ENCODE data around the gene RTN3. TPM values are rescaled to one million over a fixed set of nuclear protein-coding genes. Genes with fewer than 3 reads are reported as not detected.
"Not testable (repeated sequence)": the region's sequence is repeated elsewhere in the genome, so short reads cannot be mapped to it uniquely, and the experiment has no call there.

RTN3 gene
- total RNA-seq: 10 to 100 TPM; 48.9 to 67.7 TPM

GRCh38 chr11:63681321-63682065 is at the start of gene RTN3:
RTN3 (plus strand) TSS chr11:63681500; CDS start chr11:63681637, 137 bp downstream.
- Mint-ChIP-seq H3K9me3 (no peaks in the 10 kb centered on the region), H3K27ac (peak within 1 kb of the TSS; percentile 73 to 93), H3K36me3 (peaks cover 5 to 6% of the 10 kb centered on the region in 2 donors)
- ATAC-seq: peak; percentile 91 to 92
- peak; percentile 98 to 100 for DNase-seq (ENCODE audit: low spot score in 2 of 2)

- Mint-ChIP-seq H3K27ac (no peak overlapping the region), H3K36me3 (peaks cover 0 to 14% of the 10 kb centered on the region in 2 donors), H3K9me3 (no peaks in the 10 kb centered on the region)
- ATAC-seq (peak; percentile 55 to 64), DNase-seq (ENCODE audit: low spot score in 2 of 2) (peak in 1 of 2 donors; percentile 59)
These were observed 45.4 kb upstream of the RTN3 start for GRCh38 chr11:63635762-63636465.

GRCh38 chr11:63638436-63638835 is 42.9 kb upstream of the RTN3 start:
- not testable (repeated sequence) for H3K9me3 Mint-ChIP-seq; H3K27ac Mint-ChIP-seq; H3K36me3 Mint-ChIP-seq; ATAC-seq; DNase-seq (ENCODE audit: low spot score in 2 of 2)

GRCh38 chr11:63639199-63639832 is 42.0 kb upstream of the RTN3 start:
- DNase-seq (ENCODE audit: low spot score in 2 of 2) (no peak), ATAC-seq (no peak)
- no peaks in the 10 kb centered on the region for H3K9me3 Mint-ChIP-seq
- peaks cover 0 to 6% of the 10 kb centered on the region in 2 donors for H3K36me3 Mint-ChIP-seq
- no peak overlapping the region for H3K27ac Mint-ChIP-seq

GRCh38 chr11:63641727-63642126 is 39.6 kb upstream of the RTN3 start:
- Mint-ChIP-seq H3K36me3 (no peaks in the 10 kb centered on the region), H3K9me3 (no peaks in the 10 kb centered on the region), H3K27ac (no peak overlapping the region)
- DNase-seq (ENCODE audit: low spot score in 2 of 2) (no peak), ATAC-seq (no peak)

- H3K9me3 Mint-ChIP-seq: no peaks in the 10 kb centered on the region
- no peak overlapping the region for H3K27ac Mint-ChIP-seq
- DNase-seq (ENCODE audit: low spot score in 2 of 2): no peak
- ATAC-seq: no peak
- H3K36me3 Mint-ChIP-seq: no peaks in the 10 kb centered on the region
These were observed 38.1 kb upstream of the RTN3 start for GRCh38 chr11:63643205-63643604.

GRCh38 chr11:63652671-63653070 is 28.6 kb upstream of the RTN3 start:
- H3K27ac Mint-ChIP-seq: peak overlapping the region in 1 of 2 donors; percentile 18
- peaks cover 0 to 16% of the 10 kb centered on the region in 2 donors for H3K36me3 Mint-ChIP-seq
- ATAC-seq (no peak), DNase-seq (ENCODE audit: low spot score in 2 of 2) (no peak)
- no peaks in the 10 kb centered on the region for H3K9me3 Mint-ChIP-seq

GRCh38 chr11:63660972-63661371 is 20.3 kb upstream of the RTN3 start:
- no peaks in the 10 kb centered on the region for H3K36me3 Mint-ChIP-seq
- DNase-seq (ENCODE audit: low spot score in 2 of 2) (no peak), ATAC-seq (no peak)
- peak overlapping the region; percentile 36 to 81 for H3K27ac Mint-ChIP-seq
- no peaks in the 10 kb centered on the region for H3K9me3 Mint-ChIP-seq

GRCh38 chr11:63663809-63664208 is 17.5 kb upstream of the RTN3 start:
- no peak for ATAC-seq
- H3K36me3 Mint-ChIP-seq: no peaks in the 10 kb centered on the region
- DNase-seq (ENCODE audit: low spot score in 2 of 2): no peak
- H3K27ac Mint-ChIP-seq: no peak overlapping the region
- H3K9me3 Mint-ChIP-seq: no peaks in the 10 kb centered on the region

GRCh38 chr11:63666874-63667273 is 14.4 kb upstream of the RTN3 start:
- DNase-seq (ENCODE audit: low spot score in 2 of 2) (no peak), ATAC-seq (no peak)
- Mint-ChIP-seq H3K9me3 (no peaks in the 10 kb centered on the region), H3K27ac (no peak overlapping the region), H3K36me3 (peaks cover 6 to 8% of the 10 kb centered on the region in 2 donors)

GRCh38 chr11:63667995-63668795 is 13.1 kb upstream of the RTN3 start:
- peak in 1 of 2 donors; percentile 12 for DNase-seq (ENCODE audit: low spot score in 2 of 2)
- H3K27ac Mint-ChIP-seq: no peak overlapping the region

GRCh38 chr11:63670096-63670432 is 11.2 kb upstream of the RTN3 start:
- Mint-ChIP-seq H3K27ac (peak overlapping the region; percentile 65 to 83), H3K36me3 (peaks cover 6 to 16% of the 10 kb centered on the region in 2 donors), H3K9me3 (peaks cover 0 to 6% of the 10 kb centered on the region in 2 donors)
- DNase-seq (ENCODE audit: low spot score in 2 of 2): no peak
- no peak for ATAC-seq

More at GRCh38 chr11:63667995-63668795, 13.1 kb upstream of the RTN3 start:
- peak; percentile 58 to 72 for ATAC-seq
- H3K9me3 Mint-ChIP-seq: peaks cover 0 to 6% of the 10 kb centered on the region in 2 donors
- peaks cover 6 to 16% of the 10 kb centered on the region in 2 donors for H3K36me3 Mint-ChIP-seq

GRCh38 chr11:63670433-63671321 is 10.6 kb upstream of the RTN3 start:
- H3K27ac Mint-ChIP-seq: peak overlapping the region; percentile 77 to 83
- H3K9me3 Mint-ChIP-seq: peaks cover 0 to 6% of the 10 kb centered on the region in 2 donors
- ATAC-seq (peak in 1 of 2 donors; percentile 39), DNase-seq (ENCODE audit: low spot score in 2 of 2) (peak; percentile 42 to 61)
- H3K36me3 Mint-ChIP-seq: peaks cover 6 to 16% of the 10 kb centered on the region in 2 donors

GRCh38 chr11:63671322-63672155 is 9.8 kb upstream of the RTN3 start, which contains the start of gene ATL3:
ATL3 (minus strand) TSS chr11:63671376; CDS start chr11:63671335, 41 bp downstream.
- DNase-seq (ENCODE audit: low spot score in 2 of 2) (peak; percentile 89), ATAC-seq (peak; percentile 84 to 88)
- Mint-ChIP-seq H3K36me3 (peaks cover 6 to 16% of the 10 kb centered on the region in 2 donors), H3K27ac (peak within 1 kb of the TSS; percentile 77 to 83), H3K9me3 (peaks cover 0 to 6% of the 10 kb centered on the region in 2 donors)

- Mint-ChIP-seq H3K9me3 (peaks cover 0 to 6% of the 10 kb centered on the region in 2 donors), H3K27ac (peak overlapping the region in 1 of 2 donors; percentile 83), H3K36me3 (peaks cover 6 to 16% of the 10 kb centered on the region in 2 donors)
- ATAC-seq: no peak
- no peak for DNase-seq (ENCODE audit: low spot score in 2 of 2)
These were observed 9.2 kb upstream of the RTN3 start for GRCh38 chr11:63672156-63672463.

All from activated naive CD4-positive, alpha-beta T cell treated with anti-CD3 and anti-CD28 coated beads, Interleukin-2, amount 50 U/mL, for 72 hours (primary cell).